ACC112 (cell line): ENCODE results near the gene CCDC188.

Source experiments
- H2AFZ ChIP-seq: fragments of 200-600 bp; sonication (generic); one replicate; pipeline ENCODE4 v1.6.0; 2017; ENCODE audit warnings: antibody characterized with exemption, low read length; ENCODE audit not compliant: unreplicated experiment
- H3K27ac ChIP-seq: fragments of 200-600 bp; sonication (generic); 2 replicates; pipeline ENCODE4 v1.5.1; 2014; ENCODE audit warnings: low read depth, mild to moderate bottlenecking, antibody characterized with exemption, low read length, moderate library complexity
- H3K27me3 ChIP-seq: fragments of 200-600 bp; sonication (generic); 2 replicates; pipeline ENCODE4 v1.6.1; 2014; ENCODE audit warnings: mild to moderate bottlenecking, antibody characterized with exemption, low read length, moderate library complexity, mixed read lengths; ENCODE audit not compliant: insufficient read depth
- H3K36me3 ChIP-seq: fragments of 200-600 bp; sonication (generic); 2 replicates; pipeline ENCODE4 v1.6.1; 2016; ENCODE audit warnings: mild to moderate bottlenecking, antibody characterized with exemption, low read length, moderate library complexity, mixed read lengths; ENCODE audit not compliant: insufficient read depth
- H3K4me1 ChIP-seq: fragments of 200-600 bp; sonication (generic); one replicate; pipeline ENCODE4 v1.6.1; 2016; ENCODE audit warnings: low read length, mixed read lengths; ENCODE audit not compliant: insufficient read depth, unreplicated experiment, control insufficient read depth
- H3K4me3 ChIP-seq: fragments of 200-600 bp; sonication (generic); 2 replicates; pipeline ENCODE4 v1.5.1; 2014; ENCODE audit warnings: mild to moderate bottlenecking, low read depth, low read length
- H3K79me2 ChIP-seq: fragments of 200-600 bp; sonication (generic); one replicate; pipeline ENCODE4 v1.6.0; 2016; ENCODE audit warnings: low read length; ENCODE audit not compliant: control insufficient read depth, unreplicated experiment, insufficient read depth

Gene CCDC188

DNA sequence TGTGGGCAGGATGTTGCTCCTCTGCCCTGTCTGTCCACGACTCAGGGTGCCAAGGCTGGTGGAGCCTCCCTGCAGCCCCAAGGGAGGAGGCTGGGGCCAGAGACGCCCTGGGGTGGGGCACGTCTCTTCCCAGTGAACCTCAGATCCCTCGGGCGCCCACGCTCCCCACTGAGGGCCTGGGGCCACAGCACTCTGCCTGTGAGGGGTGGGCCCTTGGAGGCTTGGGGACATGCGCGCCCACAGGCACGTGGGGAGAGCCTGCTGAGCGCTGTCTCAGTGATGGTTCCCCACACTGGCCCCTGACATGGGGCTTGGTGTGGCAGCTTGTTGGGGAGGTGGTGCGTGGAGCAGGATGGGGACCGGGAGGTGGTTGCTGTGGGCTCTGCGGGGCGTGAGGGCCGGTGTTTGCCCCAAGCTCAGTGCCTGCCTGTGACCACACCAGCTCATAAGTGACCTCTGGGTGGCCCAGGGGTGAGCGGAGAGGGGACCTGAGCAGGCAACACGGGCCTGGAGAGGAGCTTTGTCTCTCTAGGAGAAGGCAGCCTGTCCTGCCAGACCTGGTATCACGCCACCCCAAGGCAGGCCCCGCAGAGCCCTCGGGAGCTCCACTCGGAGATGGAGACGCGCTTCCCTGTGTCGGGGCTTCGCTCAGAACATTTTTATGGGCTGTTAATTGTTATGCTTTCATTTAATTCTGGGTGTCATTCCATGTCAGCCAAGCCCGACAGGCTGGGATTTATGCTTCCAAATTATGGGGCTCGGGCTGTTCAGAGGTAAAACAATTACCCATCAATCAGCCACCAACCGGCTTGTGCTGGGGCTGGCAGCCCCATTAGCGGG is 27.4 kb upstream of the CCDC188 start:
- no peaks in the 10 kb centered on the region for H3K79me2 ChIP-seq
- H2AFZ ChIP-seq = no peak overlapping the region
- H3K4me1 ChIP-seq = no peaks in the 10 kb centered on the region
- no peak overlapping the region for H3K4me3 ChIP-seq
- no peak overlapping the region for H3K27ac ChIP-seq
- no peaks in the 10 kb centered on the region for H3K27me3 ChIP-seq
- no peaks in the 10 kb centered on the region for H3K36me3 ChIP-seq

DNA sequence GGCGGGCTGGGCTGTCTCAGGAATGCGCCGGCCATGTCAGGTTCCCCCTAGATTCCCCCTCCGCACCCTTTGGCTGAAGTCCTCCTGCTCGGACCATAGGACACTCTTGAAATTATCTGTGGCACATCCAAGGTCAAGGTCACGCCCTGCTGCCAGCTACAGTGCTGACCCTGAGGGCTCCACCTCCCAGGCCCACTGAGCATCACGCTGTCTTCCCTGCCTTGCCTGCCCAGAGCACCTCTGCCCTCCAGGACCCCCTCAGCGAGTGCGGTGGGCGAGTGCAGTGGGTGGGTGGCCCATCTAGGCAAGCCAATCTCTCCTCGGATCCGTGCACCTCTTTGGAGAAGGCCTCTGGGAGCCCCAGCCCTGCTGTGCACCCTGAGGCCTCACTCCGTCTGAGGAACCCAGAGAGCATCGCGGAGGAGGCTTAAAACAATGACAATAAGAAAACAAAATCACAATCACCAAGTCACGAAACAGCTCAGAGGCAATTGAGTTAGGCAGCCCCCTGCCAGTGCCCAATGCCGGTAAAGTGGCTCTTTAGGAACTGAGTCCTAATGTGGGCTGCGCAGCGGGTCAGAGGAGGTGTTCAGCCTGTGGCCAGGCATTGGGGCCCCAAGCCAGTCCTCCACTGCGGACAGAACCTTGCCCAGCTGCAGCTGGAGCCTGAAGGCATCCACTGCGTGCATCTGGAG is 26.5 kb upstream of the CCDC188 start:
- Histone ChIP-seq H3K36me3 (no peaks in the 10 kb centered on the region), H2AFZ (no peak overlapping the region), H3K79me2 (no peaks in the 10 kb centered on the region), H3K4me3 (no peak overlapping the region), H3K27me3 (no peaks in the 10 kb centered on the region), H3K4me1 (no peaks in the 10 kb centered on the region), H3K27ac (no peak overlapping the region)

DNA sequence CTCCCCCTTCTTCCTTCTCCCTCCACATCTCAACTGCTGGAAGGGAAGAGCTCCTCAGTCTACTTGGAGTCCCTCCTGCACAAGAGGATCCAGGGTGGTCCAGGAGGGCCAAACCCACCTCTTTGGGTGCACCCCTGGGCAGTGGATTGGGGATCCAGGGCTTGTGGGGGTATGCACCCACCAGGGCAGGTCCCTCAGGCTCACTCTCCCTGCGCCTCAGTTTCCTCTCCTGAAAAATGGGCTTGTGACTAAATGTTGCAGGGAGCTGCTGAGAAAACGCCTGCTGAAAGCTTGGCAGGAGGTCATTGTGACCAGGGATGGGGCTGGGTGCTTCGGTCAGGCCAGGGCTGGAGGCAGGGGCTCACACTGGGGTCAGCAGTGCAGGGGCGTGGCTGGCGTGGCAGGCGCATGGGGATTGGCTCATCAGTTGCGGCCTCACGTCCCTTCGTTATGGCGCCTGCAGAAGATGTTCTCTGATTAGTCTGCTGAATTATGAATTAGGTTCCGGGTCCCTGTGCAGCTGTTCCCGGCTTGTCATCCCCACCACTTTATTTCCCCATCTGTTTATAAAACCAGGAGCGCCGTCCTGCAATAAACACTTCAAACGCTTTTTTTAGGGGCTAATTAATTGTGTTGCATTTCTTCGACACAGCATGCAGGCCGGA is 25.7 kb upstream of the CCDC188 start:
- Histone ChIP-seq H2AFZ (no peak overlapping the region), H3K27ac (no peak overlapping the region), H3K4me1 (no peaks in the 10 kb centered on the region), H3K79me2 (no peaks in the 10 kb centered on the region), H3K4me3 (no peak overlapping the region), H3K36me3 (no peaks in the 10 kb centered on the region), H3K27me3 (no peaks in the 10 kb centered on the region)

DNA sequence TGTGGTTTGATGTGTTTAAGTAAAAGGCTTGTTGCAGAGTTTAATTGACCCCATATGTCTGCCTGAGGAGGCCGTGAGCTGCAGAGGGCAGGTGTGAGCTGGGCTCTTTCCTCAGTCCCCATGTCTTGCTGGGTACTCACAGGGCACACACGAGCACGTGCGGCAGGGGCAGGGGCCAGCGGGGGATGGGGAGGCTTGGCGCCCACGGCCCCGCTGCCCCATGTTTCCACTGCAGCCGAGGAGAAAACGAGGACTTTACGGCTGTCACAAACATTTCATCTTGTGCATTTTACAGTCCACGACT is 24.7 kb upstream of the CCDC188 start:
- H2AFZ ChIP-seq = no peak overlapping the region
- no peaks in the 10 kb centered on the region for H3K79me2 ChIP-seq
- H3K36me3 ChIP-seq = no peaks in the 10 kb centered on the region
- H3K4me3 ChIP-seq = no peak overlapping the region
- H3K27ac ChIP-seq = no peak overlapping the region
- H3K4me1 ChIP-seq = no peaks in the 10 kb centered on the region
- H3K27me3 ChIP-seq = no peaks in the 10 kb centered on the region

DNA sequence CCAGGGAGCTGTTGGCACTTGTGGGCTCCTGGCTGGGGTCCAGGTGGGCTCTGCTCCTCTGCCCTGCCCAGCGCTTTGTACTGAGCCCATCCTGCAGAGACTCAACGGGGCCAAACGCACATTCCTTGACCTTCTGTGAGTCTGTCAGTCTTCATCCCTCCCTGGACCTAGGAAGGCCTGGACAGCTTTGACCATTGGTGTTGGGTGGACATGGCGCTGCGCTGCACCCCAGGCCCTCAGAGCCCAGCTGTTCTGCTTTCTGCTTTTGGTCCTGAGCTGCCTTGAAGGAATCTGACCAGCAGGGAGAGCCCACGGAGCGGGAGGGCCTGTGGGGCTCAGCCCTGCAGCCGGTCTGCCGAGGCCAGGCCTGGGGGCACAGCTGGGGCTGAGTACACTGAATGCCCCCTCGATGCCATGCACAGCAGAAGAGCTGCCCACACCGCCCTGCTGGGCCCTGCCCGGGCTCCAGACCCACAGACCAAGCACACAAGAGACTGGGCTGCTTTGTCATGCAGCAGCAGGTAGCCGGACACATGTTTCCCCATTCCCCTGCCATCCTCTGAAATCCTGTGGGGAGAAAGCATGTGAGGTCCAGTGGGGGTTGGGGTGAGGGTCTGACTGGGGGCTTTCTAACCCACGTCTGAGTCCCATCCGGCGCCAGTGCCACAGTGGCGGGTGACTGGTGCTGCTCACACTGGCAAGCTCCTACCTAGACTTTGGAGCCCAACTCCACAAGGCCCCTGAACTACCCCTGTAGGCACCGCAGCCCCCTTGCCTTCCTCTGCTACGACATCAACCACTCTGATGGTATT is 24.1 kb upstream of the CCDC188 start:
- Histone ChIP-seq H3K79me2 (no peaks in the 10 kb centered on the region), H3K4me1 (no peaks in the 10 kb centered on the region), H3K27me3 (no peaks in the 10 kb centered on the region), H2AFZ (no peak overlapping the region), H3K4me3 (no peak overlapping the region), H3K36me3 (no peaks in the 10 kb centered on the region), H3K27ac (no peak overlapping the region)

DNA sequence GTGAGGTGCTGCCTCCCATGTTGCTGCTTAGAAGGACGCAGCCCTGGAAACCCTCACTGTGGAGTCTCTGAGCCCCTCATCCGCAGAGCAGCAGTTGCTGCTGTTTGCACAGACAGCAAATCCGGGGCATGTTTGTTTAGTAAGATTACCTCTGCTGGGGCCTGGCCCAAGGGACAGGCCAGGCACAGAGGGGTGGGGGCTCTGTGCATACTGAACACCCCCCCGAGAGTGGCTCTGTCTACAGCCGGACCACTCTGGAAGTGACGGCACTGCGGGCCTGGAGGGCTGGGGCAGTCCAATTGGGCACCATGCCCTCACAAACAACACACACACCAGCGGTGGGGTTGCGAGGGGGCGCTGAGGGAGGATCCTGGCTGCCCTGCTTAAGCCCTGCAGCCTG is 22.9 kb upstream of the CCDC188 start:
- no peaks in the 10 kb centered on the region for H3K36me3 ChIP-seq
- no peak overlapping the region for H2AFZ ChIP-seq
- H3K4me3 ChIP-seq = no peak overlapping the region
- H3K4me1 ChIP-seq = no peaks in the 10 kb centered on the region
- no peaks in the 10 kb centered on the region for H3K79me2 ChIP-seq
- H3K27me3 ChIP-seq = no peaks in the 10 kb centered on the region
- no peak overlapping the region for H3K27ac ChIP-seq

DNA sequence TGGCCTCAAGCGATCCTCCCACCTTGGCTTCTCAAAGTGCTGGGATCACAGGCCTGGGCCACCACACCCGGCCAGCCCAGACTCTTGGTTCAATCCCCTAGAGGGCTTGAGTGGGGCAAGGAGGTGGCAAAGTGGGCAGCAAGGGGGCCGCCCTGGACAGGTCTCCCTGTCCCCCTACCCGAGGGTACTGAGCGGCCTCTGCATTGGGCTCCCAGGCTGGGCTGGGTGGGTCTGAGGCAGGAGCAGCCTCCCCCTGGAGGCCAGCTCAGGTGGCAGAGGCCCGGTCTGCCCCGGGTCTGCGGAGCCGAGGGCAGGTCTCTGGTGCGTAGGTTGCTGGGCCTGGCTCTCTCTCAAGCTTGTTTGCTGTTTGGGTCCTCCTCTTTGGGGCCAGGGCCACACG is 22.4 kb upstream of the CCDC188 start:
- Histone ChIP-seq H3K4me3 (no peak overlapping the region), H3K27me3 (no peaks in the 10 kb centered on the region), H3K4me1 (no peaks in the 10 kb centered on the region)

DNA sequence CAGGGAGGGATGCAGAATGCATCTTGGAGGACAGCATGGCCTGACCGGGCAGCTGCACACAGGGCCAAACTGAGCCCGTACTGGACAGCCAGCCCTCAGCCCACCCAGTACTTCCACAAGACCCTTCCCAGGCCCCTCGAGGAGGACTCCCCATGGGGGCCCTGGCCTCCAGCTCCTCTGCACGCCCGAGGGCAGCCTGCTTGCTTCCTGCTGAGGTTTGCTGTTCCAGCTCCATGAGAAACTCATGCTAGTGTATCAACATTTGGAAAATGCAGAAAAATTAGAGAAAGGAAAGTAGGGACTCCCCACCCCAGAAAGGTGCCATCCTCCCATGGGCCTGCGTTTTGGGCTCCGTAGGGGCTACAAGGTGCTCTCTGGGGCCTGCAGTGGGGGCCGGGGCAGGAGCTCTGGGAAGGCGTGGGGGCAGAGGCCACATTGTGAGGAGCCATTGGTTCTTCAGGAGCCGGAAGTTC is 21.3 kb upstream of the CCDC188 start:
- H3K36me3 ChIP-seq = no peaks in the 10 kb centered on the region
- H2AFZ ChIP-seq = no peak overlapping the region
- no peaks in the 10 kb centered on the region for H3K4me1 ChIP-seq
- no peak overlapping the region for H3K4me3 ChIP-seq
- no peaks in the 10 kb centered on the region for H3K27me3 ChIP-seq
- H3K79me2 ChIP-seq = no peaks in the 10 kb centered on the region
- H3K27ac ChIP-seq = no peak overlapping the region

More for the DNA sequence above, 22.4 kb upstream of the CCDC188 start:
- Histone ChIP-seq H3K27ac (no peak overlapping the region), H3K79me2 (no peaks in the 10 kb centered on the region), H2AFZ (no peak overlapping the region), H3K36me3 (no peaks in the 10 kb centered on the region)

DNA sequence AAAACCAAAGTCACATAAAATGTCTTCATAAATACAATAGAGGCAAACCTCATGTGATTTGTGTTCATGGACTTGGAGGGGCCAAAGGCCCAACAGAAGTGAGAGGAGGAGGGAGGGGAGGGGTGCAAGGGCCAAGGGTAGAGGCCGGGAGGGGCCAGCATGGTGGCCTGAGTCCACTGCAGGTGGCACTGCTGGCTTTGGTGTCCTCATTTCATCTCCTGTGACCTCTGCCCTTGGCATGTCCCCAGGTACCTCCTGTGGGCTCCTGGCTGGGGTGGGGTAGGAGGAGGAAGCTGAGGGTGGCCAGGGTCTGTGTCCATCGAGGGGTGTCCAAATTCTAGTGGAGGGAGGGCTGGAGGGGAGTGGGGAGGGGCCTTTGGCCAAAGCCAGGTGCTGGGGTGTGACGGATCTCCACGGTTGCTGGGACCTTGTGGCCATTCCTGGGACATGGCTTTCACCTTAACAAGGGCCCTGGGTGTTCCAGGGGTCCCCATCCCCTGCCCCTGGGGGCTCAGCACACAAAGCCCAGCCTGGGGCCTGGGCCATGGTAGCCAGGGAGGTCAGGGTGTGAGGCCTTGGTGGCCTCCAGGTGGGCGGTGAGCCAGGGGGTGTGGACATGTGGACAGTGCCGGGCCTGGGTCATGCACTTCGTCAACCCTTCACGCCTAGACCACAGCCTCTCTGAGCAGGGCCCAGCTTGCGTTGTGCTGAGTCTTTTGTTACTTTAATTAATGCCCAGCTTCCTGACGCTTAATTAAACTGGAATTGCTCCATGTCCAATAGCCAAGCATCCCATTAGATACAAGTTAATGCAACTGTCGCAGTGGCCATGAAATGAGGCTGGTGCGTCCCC is 20.7 kb upstream of the CCDC188 start:
- H3K27ac ChIP-seq = no peak overlapping the region
- no peaks in the 10 kb centered on the region for H3K4me1 ChIP-seq
- no peak overlapping the region for H2AFZ ChIP-seq
- no peaks in the 10 kb centered on the region for H3K36me3 ChIP-seq
- no peaks in the 10 kb centered on the region for H3K27me3 ChIP-seq
- H3K4me3 ChIP-seq = no peak overlapping the region
- H3K79me2 ChIP-seq = no peaks in the 10 kb centered on the region

DNA sequence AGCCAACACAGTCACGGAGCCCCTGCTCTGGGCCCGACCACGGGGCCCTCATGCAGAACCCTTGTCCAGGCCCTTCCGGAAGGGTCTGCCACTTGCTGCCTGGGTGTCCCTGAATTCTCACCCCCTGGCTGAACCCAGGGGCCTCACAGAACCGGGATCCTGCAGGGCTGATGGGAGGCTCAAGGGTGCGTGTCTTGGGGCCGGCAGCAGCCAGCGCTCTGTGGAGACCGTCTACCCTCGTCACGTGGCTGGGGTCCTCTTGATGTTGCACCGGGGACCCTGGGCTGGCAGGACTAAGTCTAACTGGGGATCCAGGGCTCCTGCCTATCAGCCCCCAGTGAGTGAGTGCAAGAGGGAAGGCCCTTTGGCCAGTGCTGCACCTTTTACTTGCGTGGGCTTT is 19.3 kb upstream of the CCDC188 start:
- Histone ChIP-seq H3K27ac (no peak overlapping the region), H3K4me1 (no peaks in the 10 kb centered on the region), H3K27me3 (no peaks in the 10 kb centered on the region), H2AFZ (no peak overlapping the region), H3K79me2 (no peaks in the 10 kb centered on the region), H3K36me3 (no peaks in the 10 kb centered on the region), H3K4me3 (no peak overlapping the region)
